Measurements from ENCODE around the gene FAM177A1. TPM values are rescaled to one million over a fixed set of nuclear protein-coding genes. Genes with fewer than 3 reads are reported as not detected.

The FAM177A1 gene
- total RNA-seq, 4 donors from 2014 or later = 49.0 to 60.8 (median 54.7) TPM

DNA sequence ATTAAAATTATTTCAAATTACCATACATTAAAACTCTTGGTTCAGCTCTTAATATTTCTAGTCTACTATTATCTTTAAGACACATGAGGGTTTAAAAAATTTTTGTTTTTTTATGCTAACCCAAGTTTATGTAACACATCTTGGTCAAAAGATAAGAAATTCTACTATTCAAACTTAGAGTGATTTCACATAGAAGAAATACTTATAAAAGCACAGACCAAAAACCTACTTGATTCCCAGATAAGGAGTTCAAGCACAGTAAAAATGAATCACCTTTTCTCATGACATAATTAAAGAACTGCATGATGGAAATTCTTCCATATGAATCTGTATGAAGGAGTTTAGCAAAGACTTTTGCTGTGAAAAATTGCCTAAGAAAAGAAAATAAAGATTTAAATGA is 61.8 kb downstream of the FAM177A1 start:
- Histone ChIP-seq H3K4me1 (no peaks in the 10 kb centered on the region), H3K27me3 (no peaks in the 10 kb centered on the region), H3K4me3 (no peak overlapping the region), H3K27ac (replicated peaks in 1 of 4) (no peak overlapping the region), H3K36me3 (peaks cover 40 to 97% (median 90%) of the 10 kb centered on the region in 4 donors), H3K9me3 (no peaks in the 10 kb centered on the region)
- TF ChIP-seq, protein P1, sequence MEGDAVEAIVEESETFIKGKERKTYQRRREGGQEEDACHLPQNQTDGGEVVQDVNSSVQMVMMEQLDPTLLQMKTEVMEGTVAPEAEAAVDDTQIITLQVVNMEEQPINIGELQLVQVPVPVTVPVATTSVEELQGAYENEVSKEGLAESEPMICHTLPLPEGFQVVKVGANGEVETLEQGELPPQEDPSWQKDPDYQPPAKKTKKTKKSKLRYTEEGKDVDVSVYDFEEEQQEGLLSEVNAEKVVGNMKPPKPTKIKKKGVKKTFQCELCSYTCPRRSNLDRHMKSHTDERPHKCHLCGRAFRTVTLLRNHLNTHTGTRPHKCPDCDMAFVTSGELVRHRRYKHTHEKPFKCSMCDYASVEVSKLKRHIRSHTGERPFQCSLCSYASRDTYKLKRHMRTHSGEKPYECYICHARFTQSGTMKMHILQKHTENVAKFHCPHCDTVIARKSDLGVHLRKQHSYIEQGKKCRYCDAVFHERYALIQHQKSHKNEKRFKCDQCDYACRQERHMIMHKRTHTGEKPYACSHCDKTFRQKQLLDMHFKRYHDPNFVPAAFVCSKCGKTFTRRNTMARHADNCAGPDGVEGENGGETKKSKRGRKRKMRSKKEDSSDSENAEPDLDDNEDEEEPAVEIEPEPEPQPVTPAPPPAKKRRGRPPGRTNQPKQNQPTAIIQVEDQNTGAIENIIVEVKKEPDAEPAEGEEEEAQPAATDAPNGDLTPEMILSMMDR (IDR thresholded peaks at IDR 0.05) = no peak
- no peak for TF ChIP-seq POLR2A (IDR thresholded peaks at IDR 0.05; ENCODE audit: low read depth)
- no peak for TF ChIP-seq EP300 (IDR thresholded peaks at IDR 0.05)
- intact Hi-C loops (cut with DNase I) = no loop called here
- no peak for DNase-seq (ENCODE audit: extremely low spot score)

DNA sequence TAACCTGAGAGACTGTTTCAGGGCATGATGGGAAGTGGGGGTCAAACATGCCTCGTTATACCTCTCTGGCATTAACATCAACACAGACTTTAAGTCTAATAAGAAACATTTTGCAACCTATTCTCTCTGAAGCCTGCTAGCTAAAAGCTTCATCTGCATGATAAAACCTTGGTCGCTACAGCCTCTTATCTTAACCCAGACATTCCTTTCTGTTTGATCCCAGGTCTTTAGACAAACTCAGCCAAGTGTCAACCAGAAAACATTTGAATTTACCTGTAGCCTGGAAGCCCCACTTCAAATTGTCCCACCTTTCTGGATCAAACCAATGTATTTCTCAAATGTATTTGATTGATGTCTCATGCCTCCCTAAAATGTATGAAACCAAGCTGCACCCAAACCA is 66.6 kb downstream of the FAM177A1 start:
- DNase-seq (ENCODE audit: extremely low spot score) = no peak
- no peak overlapping the region for H3K4me3 ChIP-seq
- H3K27ac ChIP-seq (replicated peaks in 1 of 4) = no peak overlapping the region
- H3K27me3 ChIP-seq = no peaks in the 10 kb centered on the region
- intact Hi-C loops (cut with DNase I) = no loop called here
- no peaks in the 10 kb centered on the region for H3K9me3 ChIP-seq
- WGBS = 92% methylated on average over 2 of the region's 2 CpGs
- peaks cover 36 to 88% (median 76%) of the 10 kb centered on the region in 4 donors for H3K36me3 ChIP-seq
- peaks cover 0 to 6% (median 3%) of the 10 kb centered on the region in 4 donors for H3K4me1 ChIP-seq
- TF ChIP-seq, protein P1 (IDR thresholded peaks at IDR 0.05) = no peak
- TF ChIP-seq POLR2AphosphoS5 (IDR thresholded peaks at IDR 0.05) (no peak), EP300 (IDR thresholded peaks at IDR 0.05) (no peak), POLR2A (IDR thresholded peaks at IDR 0.05; ENCODE audit: low read depth) (no peak)

DNA sequence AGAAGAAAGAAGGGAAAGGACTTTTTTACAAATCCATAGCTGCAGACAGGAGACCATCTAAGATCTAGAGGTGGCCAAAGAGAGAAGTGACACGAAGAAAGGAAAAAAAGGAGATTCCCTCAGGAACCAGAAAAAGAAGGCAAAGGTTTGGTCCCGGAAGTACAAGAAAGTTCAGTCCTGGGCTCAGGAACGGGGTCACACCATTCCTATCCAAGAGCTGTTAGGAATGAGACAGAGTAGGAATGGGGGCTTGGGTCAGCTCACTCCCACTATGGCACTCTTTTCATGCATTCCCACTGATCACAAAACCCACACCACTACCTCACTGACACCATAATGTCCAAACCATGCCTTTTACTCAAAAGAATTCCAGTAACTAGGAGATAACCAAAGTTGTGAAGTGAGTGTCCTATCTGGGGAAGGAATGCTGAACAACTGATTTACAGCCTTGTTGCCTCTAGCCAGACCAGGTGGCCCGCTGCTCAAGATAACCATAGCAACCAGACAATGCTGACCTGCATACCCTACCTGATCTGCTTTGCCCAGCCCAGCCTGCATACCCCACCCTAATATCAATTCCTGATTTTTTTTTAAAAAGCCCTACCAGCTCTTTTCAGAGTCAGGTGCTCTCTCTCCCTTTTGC is 67.4 kb downstream of the FAM177A1 start:
- Histone ChIP-seq H3K36me3 (peaks cover 36 to 80% (median 70%) of the 10 kb centered on the region in 4 donors), H3K27me3 (no peaks in the 10 kb centered on the region), H3K4me1 (peaks cover 0 to 12% (median 8%) of the 10 kb centered on the region in 4 donors), H3K9me3 (no peaks in the 10 kb centered on the region), H3K4me3 (no peak overlapping the region), H3K27ac (replicated peaks in 1 of 4) (no peak overlapping the region)
- DNase-seq (ENCODE audit: extremely low spot score) = no peak
- WGBS = 97% methylated on average over 4 of the region's 4 CpGs
- TF ChIP-seq POLR2A (IDR thresholded peaks at IDR 0.05; ENCODE audit: low read depth) (no peak), EP300 (IDR thresholded peaks at IDR 0.05) (no peak), POLR2AphosphoS5 (IDR thresholded peaks at IDR 0.05) (no peak)
- TF ChIP-seq, protein P1 (IDR thresholded peaks at IDR 0.05) = no peak
- intact Hi-C loops (cut with DNase I) = no loop called here

DNA sequence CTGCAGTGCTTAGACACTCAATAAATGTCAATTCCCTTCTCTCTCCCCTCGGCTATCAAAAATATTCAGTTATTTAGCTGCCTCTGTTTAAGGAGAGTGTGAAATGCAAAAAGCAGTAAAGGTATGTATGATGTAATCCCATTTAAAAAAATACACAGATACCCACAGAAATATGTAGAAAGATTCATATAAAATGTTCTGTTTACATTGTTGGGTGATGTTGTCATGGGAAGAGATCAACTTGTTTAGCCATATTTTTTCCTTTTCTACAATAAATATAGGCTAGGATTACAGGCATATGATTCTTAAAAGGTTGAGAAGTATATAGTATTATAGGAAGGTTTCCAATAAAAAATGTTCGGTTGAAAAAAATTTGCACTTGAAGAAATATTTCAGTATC is 68.0 kb downstream of the FAM177A1 start:
- Histone ChIP-seq H3K4me3 (no peak overlapping the region), H3K9me3 (no peaks in the 10 kb centered on the region), H3K36me3 (peaks cover 36 to 75% (median 65%) of the 10 kb centered on the region in 4 donors), H3K27ac (replicated peaks in 1 of 4) (no peak overlapping the region), H3K4me1 (peaks cover 0 to 18% (median 13%) of the 10 kb centered on the region in 4 donors), H3K27me3 (no peaks in the 10 kb centered on the region)
- WGBS = 54% methylated on average over 2 of the region's 2 CpGs
- intact Hi-C loops (cut with DNase I) = no loop called here
- TF ChIP-seq EP300 (IDR thresholded peaks at IDR 0.05) (no peak), POLR2AphosphoS5 (IDR thresholded peaks at IDR 0.05) (no peak), POLR2A (IDR thresholded peaks at IDR 0.05; ENCODE audit: low read depth) (no peak)
- TF ChIP-seq, protein P1 (IDR thresholded peaks at IDR 0.05) = no peak
- no peak for DNase-seq (ENCODE audit: extremely low spot score)

DNA sequence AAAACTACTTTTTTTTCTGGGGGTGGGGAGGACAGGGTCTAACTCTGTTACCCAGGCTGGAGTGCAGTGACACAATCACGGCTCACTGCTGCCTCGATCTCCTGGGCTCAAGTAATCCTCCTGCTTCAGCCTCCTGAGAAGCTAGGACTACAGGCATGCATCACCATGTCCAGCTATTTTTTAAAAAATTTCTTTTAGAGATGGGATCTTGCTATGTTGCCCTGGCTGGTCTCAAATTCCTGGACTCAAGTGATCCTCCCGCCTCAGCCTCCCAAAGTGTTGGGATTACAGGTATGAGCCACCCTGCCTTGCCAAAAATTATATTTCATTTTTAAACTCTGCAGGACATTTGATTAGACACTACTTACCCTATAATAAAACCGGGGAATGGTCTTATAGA is 70.2 kb downstream of the FAM177A1 start:
- Histone ChIP-seq H3K4me3 (no peak overlapping the region), H3K9me3 (no peaks in the 10 kb centered on the region), H3K4me1 (peaks cover 8 to 40% (median 25%) of the 10 kb centered on the region in 4 donors), H3K27me3 (no peaks in the 10 kb centered on the region), H3K36me3 (peaks cover 20 to 53% (median 46%) of the 10 kb centered on the region in 4 donors), H3K27ac (replicated peaks in 1 of 4) (no peak overlapping the region)
- TF ChIP-seq POLR2A (IDR thresholded peaks at IDR 0.05; ENCODE audit: low read depth) (no peak), POLR2AphosphoS5 (IDR thresholded peaks at IDR 0.05) (no peak), EP300 (IDR thresholded peaks at IDR 0.05) (no peak)
- TF ChIP-seq, protein P1 (IDR thresholded peaks at IDR 0.05) = no peak
- DNase-seq (ENCODE audit: extremely low spot score) = no peak
- intact Hi-C loops (cut with DNase I) = no loop called here
- WGBS = 94% methylated on average over 4 of the region's 4 CpGs

Measured in esophagus muscularis mucosa (tissue), 4 donors.